ENCODE measurements around the gene SLC6A11. TPM values are rescaled to one million over a fixed set of nuclear protein-coding genes. Genes with fewer than 3 reads are reported as not detected.
A peak's percentile ranks its signal among the peaks of the same experiment; 100 is the strongest.

The SLC6A11 gene
- total and polyA plus RNA-seq, 5 experiments from 2014 or later = not detected

- Mint-ChIP-seq H3K36me3 (no peaks in the 10 kb centered on the region), H3K27me3 (peaks cover 3 to 29% (median 12%) of the 10 kb centered on the region in 5 donors), H3K27ac (no peak overlapping the region), H3K4me1 (no peaks in the 10 kb centered on the region), H3K4me3 (no peak overlapping the region), H3K9me3 (peaks cover 0 to 10% (median 0%) of the 10 kb centered on the region in 9 donors)
- DNase-seq (no peak), ATAC-seq (no peak)
- POLR2A ChIA-PET = no interaction called here
Observed at GRCh38 chr3:10960255-10960654, 144.2 kb downstream of the SLC6A11 start.

GRCh38 chr3:10961921-10962320 is 145.9 kb downstream of the SLC6A11 start:
- Mint-ChIP-seq H3K4me1 (no peaks in the 10 kb centered on the region), H3K27me3 (peaks cover 2 to 43% (median 21%) of the 10 kb centered on the region in 5 donors), H3K36me3 (peaks cover 0 to 2% (median 0%) of the 10 kb centered on the region in 3 donors), H3K4me3 (no peak overlapping the region), H3K9me3 (peaks cover 0 to 10% (median 0%) of the 10 kb centered on the region in 9 donors), H3K27ac (no peak overlapping the region)
- no peak for DNase-seq
- POLR2A ChIA-PET = no interaction called here
- ATAC-seq = no peak

- H3K9me3 Mint-ChIP-seq = peaks cover 0 to 10% (median 0%) of the 10 kb centered on the region in 9 donors
- no peak for ATAC-seq
- no peak overlapping the region for H3K4me3 Mint-ChIP-seq
- no peak for DNase-seq
- H3K27ac Mint-ChIP-seq = no peak overlapping the region
- H3K4me1 Mint-ChIP-seq = no peaks in the 10 kb centered on the region
- POLR2A ChIA-PET = interaction anchor here (0.7 kb wide), 1 partner anchor 91 kb away, joined by 3 read pairs; no protein-coding TSS in a partner anchor
- peaks cover 0 to 2% (median 0%) of the 10 kb centered on the region in 3 donors for H3K36me3 Mint-ChIP-seq
- H3K27me3 Mint-ChIP-seq = peaks cover 2 to 43% (median 21%) of the 10 kb centered on the region in 5 donors
Observed at GRCh38 chr3:10962481-10963036, 146.5 kb downstream of the SLC6A11 start.

GRCh38 chr3:10964537-10965167 is 148.6 kb downstream of the SLC6A11 start:
- no peaks in the 10 kb centered on the region for H3K4me1 Mint-ChIP-seq
- H3K36me3 Mint-ChIP-seq = peaks cover 0 to 2% (median 0%) of the 10 kb centered on the region in 3 donors
- no peak overlapping the region for H3K27ac Mint-ChIP-seq
- H3K4me3 Mint-ChIP-seq = no peak overlapping the region
- ATAC-seq = no peak
- H3K9me3 Mint-ChIP-seq = peaks cover 0 to 10% (median 0%) of the 10 kb centered on the region in 9 donors
- no peak for DNase-seq
- H3K27me3 Mint-ChIP-seq = peaks cover 6 to 54% (median 16%) of the 10 kb centered on the region in 5 donors
- POLR2A ChIA-PET = no interaction called here

DNA sequence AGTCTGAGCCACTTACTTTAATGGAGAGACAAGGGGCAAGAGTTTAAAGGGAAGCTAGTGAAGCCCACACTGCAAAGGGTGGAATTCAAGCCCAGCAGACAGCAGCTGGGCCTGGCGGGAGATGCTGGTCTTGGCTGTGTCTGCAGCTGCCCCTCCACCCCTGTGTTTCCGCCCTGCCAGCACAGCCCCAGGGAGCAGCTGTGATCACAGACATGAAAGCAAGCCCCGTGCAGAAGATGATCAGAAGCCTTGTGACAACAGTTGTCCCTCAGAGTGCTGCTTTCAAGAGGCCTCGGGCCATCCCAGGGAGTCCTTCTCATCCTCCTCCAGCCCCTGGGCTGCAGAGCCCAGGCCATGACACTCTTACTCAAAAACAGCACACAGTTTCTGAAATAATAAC is 152.4 kb downstream of the SLC6A11 start:
- Mint-ChIP-seq H3K27me3 (peaks cover 8 to 65% (median 13%) of the 10 kb centered on the region in 5 donors), H3K36me3 (peaks cover 0 to 2% (median 0%) of the 10 kb centered on the region in 3 donors), H3K4me3 (no peak overlapping the region), H3K4me1 (no peaks in the 10 kb centered on the region), H3K27ac (no peak overlapping the region), H3K9me3 (peaks cover 0 to 10% (median 0%) of the 10 kb centered on the region in 9 donors)
- DNase-seq (no peak), ATAC-seq (no peak)
- POLR2A ChIA-PET = no interaction called here

- peaks cover 0 to 5% (median 0%) of the 10 kb centered on the region in 4 donors for H3K4me1 Mint-ChIP-seq
- peaks cover 0 to 2% (median 0%) of the 10 kb centered on the region in 3 donors for H3K36me3 Mint-ChIP-seq
- POLR2A ChIA-PET = no interaction called here
- no peak overlapping the region for H3K4me3 Mint-ChIP-seq
- no peak overlapping the region for H3K27ac Mint-ChIP-seq
- ATAC-seq (no peak), DNase-seq (no peak)
- peaks cover 9 to 59% (median 14%) of the 10 kb centered on the region in 5 donors for H3K27me3 Mint-ChIP-seq
- peaks cover 0 to 4% (median 0%) of the 10 kb centered on the region in 9 donors for H3K9me3 Mint-ChIP-seq
Observed at GRCh38 chr3:10970306-10970960, 154.4 kb downstream of the SLC6A11 start.

DNA sequence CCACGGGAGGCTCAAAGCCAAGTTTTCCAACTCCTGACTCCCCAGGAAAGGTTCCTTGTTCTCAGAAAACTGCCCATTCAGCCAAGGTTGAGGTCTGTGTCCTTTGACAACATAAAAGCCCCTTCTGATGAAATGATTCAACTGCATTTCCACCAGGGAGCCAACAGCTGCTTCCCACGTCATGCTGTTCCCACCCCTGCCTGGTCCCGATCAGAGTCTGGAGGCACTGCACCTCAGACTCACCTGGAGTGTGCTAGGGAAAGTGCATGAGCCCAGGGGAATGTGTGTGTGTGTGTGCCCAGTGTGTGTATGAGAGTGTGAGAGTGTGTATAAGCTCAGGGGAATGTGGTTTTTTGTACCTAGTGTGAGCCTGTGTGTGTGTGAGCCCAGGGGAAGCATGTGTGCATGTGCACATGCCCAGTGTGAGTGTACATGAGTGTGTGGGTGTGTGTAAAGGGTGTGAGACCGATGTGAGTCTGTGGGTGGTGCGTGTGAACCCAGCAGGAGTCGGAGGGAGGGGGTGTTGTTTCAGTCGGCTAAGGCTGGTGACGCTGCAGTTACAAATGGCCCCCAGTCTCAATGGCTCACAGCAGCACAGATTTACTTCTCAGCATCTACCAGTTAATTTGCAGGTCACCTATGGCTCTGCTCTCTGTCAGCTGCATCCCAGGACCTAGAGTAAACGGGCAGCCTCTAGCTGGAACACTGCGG is 156.2 kb downstream of the SLC6A11 start:
- H3K9me3 Mint-ChIP-seq = peaks cover 0 to 2% (median 0%) of the 10 kb centered on the region in 9 donors
- ATAC-seq (no peak), DNase-seq (no peak)
- H3K36me3 Mint-ChIP-seq = no peaks in the 10 kb centered on the region
- peaks cover 6 to 56% (median 14%) of the 10 kb centered on the region in 5 donors for H3K27me3 Mint-ChIP-seq
- no peak overlapping the region for H3K4me3 Mint-ChIP-seq
- no peak overlapping the region for H3K27ac Mint-ChIP-seq
- POLR2A ChIA-PET = no interaction called here
- H3K4me1 Mint-ChIP-seq = peaks cover 0 to 5% (median 0%) of the 10 kb centered on the region in 4 donors

DNA sequence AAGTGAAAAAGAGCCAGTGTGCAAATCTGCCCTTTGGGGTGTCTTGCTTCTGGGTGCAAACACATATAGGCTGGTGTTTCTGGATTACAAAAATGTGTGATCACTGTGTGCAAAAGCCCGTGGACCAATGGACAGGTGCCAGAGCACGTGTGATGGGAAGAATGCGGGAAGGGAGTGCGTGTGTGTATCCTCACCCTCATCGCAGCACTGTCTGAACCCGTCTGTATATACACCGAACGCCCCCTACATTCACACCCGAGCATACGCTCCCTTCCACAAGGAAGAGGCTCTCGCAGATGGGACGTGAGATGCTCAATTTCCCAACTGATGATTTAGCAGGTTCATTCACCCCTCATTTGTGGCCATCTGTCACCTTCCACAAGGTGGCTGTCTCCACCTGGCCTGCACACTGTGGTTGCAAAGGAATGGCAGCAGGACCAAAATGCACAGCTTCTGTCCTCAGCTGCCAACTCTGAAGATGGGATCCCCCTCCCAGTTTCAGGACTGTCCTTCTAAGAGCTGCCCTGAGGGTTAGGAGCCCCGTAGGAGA is 157.1 kb downstream of the SLC6A11 start:
- Mint-ChIP-seq H3K27ac (no peak overlapping the region), H3K27me3 (peaks cover 8 to 53% (median 13%) of the 10 kb centered on the region in 5 donors), H3K36me3 (no peaks in the 10 kb centered on the region), H3K4me3 (no peak overlapping the region), H3K4me1 (peaks cover 0 to 5% (median 0%) of the 10 kb centered on the region in 4 donors), H3K9me3 (peaks cover 0 to 2% (median 0%) of the 10 kb centered on the region in 9 donors)
- POLR2A ChIA-PET = no interaction called here
- ATAC-seq (no peak), DNase-seq (no peak)

- no peak for ATAC-seq
- peaks cover 0 to 3% (median 0%) of the 10 kb centered on the region in 9 donors for H3K9me3 Mint-ChIP-seq
- no peak overlapping the region for H3K4me3 Mint-ChIP-seq
- H3K27me3 Mint-ChIP-seq = peaks cover 16 to 55% (median 18%) of the 10 kb centered on the region in 5 donors
- H3K36me3 Mint-ChIP-seq = no peaks in the 10 kb centered on the region
- peak overlapping the region in 1 of 10 donors; percentile 34 for H3K27ac Mint-ChIP-seq
- H3K4me1 Mint-ChIP-seq = peaks cover 0 to 5% (median 0%) of the 10 kb centered on the region in 4 donors
- POLR2A ChIA-PET = no interaction called here
- no peak for DNase-seq
Observed at GRCh38 chr3:10974131-10974530, 158.1 kb downstream of the SLC6A11 start.

- Mint-ChIP-seq H3K4me3 (no peak overlapping the region), H3K9me3 (peaks cover 0 to 3% (median 0%) of the 10 kb centered on the region in 9 donors), H3K4me1 (peaks cover 0 to 5% (median 0%) of the 10 kb centered on the region in 4 donors), H3K27ac (no peak overlapping the region), H3K27me3 (peaks cover 16 to 55% (median 17%) of the 10 kb centered on the region in 5 donors), H3K36me3 (no peaks in the 10 kb centered on the region)
- POLR2A ChIA-PET = no interaction called here
- DNase-seq (no peak), ATAC-seq (no peak)
Observed at GRCh38 chr3:10974746-10975375, 158.8 kb downstream of the SLC6A11 start.

DNA sequence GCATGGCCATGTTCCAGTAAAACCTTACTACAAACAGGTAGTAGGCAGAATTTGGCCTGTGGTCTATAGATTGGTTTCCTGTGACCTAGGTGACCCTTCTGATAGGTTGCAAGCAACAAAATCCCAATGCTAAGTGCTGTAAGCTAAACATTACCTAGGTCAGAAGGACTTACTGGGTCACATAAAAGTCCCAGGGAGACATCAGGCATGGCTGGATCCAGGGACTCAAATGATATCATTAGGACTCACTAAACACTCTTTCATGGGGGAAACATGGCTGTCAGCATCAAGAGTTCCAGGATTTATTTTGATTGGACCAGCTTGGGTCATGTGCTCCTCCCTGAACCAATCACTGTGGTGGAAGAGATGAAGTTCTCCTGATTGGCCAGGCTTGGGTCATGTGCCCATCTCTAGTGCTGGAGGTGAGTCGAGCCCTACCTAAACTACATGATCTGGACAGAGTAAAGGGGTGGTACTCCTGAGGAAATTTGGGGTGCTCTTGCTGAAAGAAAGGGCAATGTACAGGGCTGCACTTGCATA is 159.7 kb downstream of the SLC6A11 start:
- H3K27me3 Mint-ChIP-seq = peaks cover 15 to 54% (median 19%) of the 10 kb centered on the region in 5 donors
- H3K4me1 Mint-ChIP-seq = peaks cover 0 to 5% (median 0%) of the 10 kb centered on the region in 4 donors
- no peak overlapping the region for H3K4me3 Mint-ChIP-seq
- H3K27ac Mint-ChIP-seq = no peak overlapping the region
- peaks cover 0 to 3% (median 0%) of the 10 kb centered on the region in 9 donors for H3K9me3 Mint-ChIP-seq
- no peak for ATAC-seq
- no peaks in the 10 kb centered on the region for H3K36me3 Mint-ChIP-seq
- POLR2A ChIA-PET = no interaction called here
- DNase-seq = no peak

- Mint-ChIP-seq H3K27me3 (peaks cover 15 to 57% (median 19%) of the 10 kb centered on the region in 5 donors), H3K4me3 (no peak overlapping the region), H3K27ac (no peak overlapping the region), H3K4me1 (peaks cover 0 to 5% (median 0%) of the 10 kb centered on the region in 4 donors), H3K36me3 (no peaks in the 10 kb centered on the region), H3K9me3 (peaks cover 0 to 3% (median 0%) of the 10 kb centered on the region in 9 donors)
- POLR2A ChIA-PET = no interaction called here
- DNase-seq (no peak), ATAC-seq (no peak)
Observed at GRCh38 chr3:10976770-10977169, 160.7 kb downstream of the SLC6A11 start.
